CD4-positive, alpha-beta T cell treated with Interleukin-4 for 4 hours (primary cell): ENCODE measurements around the gene BCL11A.

Experiments
- DNase-seq: peaks from one replicate; pipeline ENCODE4 v3.0.0-alpha.2; 2020

BCL11A gene

DNA sequence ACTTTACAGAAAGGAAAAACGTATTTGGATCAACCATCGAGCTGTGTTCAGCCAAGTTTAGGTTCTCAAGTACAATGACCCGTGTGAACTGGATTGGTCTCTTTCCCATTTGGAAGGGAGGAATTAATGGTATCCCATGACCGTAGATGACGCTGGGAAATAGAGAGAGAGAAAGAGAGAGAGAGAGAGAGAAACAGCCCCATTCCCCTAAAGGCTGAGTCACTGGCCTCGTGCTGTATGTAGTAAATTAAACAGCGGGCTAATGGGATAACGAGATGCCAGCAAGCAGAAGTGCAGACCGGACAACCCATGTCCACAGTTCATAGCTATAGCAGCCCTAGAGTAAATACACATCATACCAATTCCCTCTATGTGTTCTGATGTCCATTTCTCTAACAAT lies 99.6 kb downstream of the BCL11A start:
- no peak for DNase-seq

DNA sequence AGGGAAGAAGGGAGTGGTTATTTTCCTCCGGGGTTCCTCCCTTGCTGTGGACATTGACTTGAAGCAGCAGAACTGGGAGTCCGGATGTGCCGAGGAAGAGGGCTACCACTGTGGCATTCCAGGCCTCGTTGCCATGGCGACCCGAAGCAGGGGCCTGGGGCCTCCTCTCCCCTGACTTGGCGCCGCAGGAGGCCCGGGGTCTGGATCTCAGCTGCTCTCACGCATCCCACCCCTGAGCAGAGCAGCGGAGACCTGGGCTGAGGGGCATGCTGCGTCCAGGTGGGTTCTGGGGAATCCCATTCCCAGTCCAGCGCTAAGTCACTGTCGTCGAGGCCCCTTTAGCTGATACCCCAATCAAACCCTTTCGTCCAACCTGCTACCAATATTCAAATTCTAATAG lies 100.2 kb downstream of the BCL11A start:
- no peak for DNase-seq

DNA sequence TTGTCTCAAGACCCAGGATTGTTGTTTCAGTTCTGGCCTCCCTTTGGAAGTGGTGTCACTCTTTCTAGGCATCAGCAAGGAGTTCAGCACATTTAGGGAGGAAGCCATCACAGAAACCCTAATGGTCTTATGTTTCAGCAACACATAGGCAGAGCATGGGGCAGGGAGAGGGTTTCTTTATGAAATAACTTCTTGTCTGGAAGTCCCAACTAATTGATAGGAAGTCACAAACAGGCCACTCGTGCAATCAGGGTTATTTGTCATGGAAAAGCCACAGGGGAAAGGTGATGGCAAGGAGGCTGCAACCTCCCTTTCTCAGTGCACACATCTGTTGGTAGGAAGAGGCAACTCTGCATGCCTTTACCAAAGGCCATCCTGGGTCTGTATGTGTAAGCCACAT lies 103.0 kb downstream of the BCL11A start:
- DNase-seq: no peak

DNA sequence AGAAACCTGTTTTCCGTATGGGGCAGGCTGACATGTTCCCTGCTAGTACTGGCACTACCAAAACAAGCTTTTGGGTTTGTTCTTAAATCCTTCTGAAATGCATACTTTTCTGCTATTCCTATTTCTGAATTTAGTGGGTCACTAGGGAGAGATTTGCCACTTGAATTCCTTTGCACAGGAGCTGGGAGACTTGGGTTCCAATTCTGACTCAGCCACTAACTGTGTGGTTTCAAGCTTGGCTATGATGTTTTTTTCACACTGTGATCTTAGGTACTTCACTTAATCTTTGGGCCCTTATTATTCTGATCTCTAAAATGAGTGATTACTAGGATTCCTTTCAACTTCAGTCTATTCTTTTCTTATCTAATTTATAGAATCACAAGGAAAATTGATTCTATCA lies 105.5 kb downstream of the BCL11A start:
- DNase-seq: no peak

DNA sequence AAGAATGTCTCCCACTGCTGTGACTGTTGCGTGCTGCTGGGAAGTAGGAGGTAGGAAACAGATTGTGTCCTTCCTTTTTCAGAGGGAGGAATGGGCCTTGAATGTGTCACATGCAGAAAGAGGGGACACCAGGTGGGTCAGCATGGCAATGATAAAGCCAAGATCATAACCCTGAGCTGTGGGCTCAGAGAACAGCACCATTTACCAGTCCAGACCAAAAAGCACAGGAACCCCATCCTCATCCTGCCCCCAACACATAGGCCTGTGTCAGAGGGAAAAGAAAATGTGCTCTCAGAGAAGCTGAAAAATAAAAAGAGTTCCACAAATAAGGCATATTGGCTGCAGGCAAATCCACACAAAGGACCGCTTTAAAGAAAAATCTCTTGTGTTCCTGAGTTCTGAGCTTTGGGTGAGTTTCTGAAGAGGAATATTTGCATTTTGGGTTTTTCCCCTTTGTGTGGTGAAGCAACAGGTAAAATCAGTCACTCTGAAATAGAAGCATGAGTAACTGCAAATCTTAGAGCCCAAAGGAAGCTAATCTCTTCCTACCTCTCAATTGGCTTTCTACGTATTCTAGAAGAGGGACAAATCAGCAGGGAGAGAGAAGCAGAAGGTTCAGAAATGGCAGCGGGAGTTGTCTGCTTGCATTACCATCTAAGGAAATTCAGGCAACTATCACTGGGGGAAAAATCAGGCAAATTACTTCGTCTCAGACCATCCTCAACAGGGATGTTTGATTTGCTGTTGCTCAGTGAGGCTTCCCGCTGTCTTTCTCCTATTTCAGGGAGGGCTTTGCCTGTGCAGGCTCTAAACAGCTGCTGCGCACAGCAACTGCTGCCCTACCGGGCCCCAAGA lies 106.8 kb downstream of the BCL11A start:
- no peak for DNase-seq

DNA sequence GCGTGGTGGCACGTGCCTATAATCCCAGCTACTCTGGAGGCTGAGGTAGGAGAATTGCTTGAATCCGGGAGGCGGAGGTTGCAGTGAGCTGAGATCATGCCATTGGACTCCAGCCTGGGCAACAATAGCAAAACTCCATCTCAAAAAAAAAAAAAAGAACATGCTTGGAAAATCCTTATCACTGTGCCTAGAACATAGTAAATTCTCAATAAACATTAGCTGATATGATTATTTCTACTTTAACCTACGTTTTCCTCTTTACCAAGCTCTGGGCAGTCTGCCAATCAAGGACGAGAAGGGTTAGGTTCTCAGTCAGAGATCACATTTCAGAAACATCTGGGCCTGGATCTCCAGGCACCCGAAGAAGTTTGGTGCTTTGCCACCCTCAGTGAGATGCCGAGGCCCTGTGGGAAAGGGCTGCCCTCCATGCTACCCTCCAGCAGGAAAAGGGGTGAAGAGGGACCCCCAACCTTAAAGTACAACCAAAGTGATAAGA lies 107.7 kb downstream of the BCL11A start:
- DNase-seq: no peak

DNA sequence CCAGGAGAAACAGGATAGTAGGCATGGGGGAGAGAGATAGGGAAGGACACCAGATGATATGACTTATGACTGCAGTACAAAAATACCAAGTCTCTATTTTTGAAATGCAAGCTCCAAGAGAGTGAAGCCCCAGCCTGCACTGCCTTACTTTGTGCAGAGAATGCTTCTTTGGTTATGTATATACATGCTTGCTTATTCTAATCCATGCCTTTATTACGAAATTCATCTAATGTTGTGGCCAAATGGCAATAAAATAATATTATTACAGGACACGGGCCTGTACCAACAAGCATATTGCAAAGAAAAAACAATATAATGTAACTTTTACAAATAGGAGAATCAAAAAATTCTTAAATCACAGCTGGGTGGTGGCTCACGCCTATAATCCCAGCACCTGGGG lies 110.8 kb downstream of the BCL11A start:
- DNase-seq: no peak

DNA sequence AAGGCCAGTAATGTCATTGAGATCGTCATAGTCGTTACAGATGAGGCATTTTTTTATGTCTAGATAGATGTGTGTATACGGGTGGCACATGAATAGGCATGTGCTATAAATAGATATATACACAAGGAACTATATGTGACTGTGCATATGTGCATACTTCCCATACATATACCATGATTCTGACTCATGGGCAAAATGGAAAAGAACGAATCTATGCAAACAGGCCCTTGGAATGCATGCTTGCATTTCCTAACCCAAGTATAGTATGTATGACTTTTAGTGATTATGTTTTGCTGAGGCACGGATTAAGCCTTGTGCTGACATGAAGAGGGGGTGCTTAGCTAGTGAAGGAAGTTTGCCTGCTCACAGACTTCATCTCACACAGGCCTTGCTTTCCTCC lies 111.7 kb downstream of the BCL11A start:
- no peak for DNase-seq

DNA sequence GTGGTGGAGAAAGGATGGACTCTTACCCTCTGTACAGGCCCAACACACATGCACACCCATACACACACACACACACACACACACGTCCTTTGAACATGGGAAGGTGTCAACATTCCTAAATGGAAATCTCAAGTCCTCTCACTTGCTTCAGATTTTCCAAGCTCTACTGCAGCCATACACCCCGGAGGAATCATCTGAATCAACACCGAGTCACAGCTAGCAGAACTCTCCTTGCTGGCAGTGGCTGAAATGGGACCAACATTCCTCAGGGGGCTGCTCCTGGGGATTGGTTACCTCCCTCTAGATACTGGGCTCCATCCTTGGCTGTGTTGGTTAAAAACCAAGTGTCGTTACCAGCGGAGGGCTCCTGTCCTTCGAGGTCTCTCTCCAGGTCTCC lies 112.7 kb downstream of the BCL11A start:
- no peak for DNase-seq

DNA sequence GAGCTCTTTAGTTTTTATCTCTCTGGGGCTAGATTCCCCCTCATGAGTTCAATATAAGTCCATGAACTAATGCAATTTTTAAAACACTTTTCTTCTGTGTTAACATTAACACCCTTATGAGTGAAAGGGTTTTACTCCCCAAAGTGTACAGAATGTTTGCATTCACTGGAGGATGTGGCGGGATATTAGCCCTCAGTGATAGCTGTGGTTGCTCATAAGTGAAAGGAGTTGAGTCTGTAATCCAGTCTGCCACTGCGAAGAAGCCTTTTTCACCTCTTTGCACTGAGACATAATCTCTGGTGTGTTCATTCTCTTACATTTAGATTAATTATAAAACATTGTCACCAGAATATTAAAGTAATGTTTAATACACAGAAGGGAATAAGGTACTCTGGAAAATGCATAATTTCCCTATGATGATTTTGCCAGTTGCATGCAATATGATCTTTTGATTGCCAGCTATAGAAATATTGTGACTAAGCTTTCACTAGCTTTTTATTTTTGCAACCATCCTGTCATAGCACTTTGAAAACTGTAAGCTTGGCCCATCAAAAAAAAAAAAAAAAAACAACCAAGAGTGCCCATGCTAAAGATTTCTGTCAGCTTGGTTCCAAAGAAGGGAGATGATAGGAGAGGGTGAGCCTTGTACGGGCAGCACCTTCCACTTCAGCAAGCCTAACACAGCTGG lies 113.2 kb downstream of the BCL11A start:
- no peak for DNase-seq

DNA sequence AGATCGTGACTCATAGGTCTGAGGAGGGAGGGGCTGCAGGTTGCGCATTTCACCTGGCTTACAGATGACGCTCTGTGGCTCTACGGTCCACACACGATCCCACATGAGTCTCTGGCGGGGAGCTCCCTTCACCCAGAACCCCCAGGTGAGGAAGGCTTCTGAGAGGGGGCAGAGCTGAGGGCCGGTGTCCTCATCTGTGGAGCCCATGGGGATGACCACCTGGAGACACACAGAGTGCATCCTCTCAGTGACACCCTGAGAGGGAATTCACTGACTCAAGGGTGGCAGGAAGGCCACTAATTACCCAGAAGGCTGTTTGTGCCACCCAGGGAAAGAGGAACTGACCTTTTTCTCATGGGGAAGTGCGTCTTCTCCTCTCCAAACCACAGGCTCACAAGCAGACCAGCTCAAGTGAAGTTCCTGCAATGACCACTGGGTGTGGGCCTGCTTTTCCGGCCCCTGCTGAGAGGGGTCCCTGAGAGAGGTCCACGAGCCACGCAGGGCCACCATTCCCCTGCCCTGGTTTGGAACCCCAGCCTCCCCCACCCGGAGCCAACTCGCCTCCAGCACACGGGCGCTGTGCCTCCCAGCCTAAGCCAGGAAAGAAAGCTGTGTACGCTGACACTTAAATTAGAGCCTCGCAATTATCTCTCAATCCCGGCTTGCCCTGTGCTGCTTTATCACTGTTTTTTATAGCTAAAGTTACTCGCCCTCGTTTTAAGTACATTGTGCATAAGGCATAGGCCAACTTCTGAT lies 114.1 kb downstream of the BCL11A start:
- DNase-seq: peak; percentile 20

DNA sequence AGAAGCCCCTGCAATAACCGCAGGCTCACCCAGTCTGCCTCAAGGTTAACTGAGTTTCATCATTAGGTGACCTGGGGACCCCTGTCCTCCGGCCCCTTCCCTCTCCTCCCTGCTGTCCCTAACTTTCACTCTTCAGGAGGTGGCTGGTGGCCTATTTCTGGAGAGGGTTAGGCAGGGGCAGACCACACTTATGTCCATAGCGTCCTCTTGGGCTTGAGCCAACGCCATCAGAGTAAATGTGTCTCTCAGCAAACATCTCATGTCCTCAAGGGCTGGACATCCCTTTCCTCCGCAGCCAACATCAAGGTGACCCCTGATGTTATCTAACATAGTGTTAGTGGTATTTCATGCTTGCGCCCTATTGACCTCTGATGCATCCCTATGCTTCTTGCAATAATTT lies 114.8 kb downstream of the BCL11A start:
- DNase-seq: no peak

DNA sequence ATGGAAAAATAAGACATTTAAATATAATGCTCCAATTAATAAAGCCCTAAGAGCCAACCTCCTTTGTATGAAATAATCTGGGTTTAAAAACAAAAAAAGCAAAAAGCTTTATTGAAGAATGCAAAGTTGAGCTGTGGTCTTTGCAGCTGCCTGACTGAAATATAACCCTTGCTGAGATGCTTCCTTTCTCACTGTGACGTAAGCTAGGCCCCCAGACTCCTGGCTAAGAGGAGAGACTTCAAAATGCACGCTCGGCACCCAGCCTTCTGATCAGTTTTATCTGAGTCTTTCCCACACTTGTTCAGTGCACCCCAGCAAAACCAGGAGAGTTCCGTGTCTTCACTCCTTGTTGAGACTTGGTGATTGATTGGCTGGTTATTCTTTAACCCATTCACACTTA lies 115.3 kb downstream of the BCL11A start:
- DNase-seq: no peak

DNA sequence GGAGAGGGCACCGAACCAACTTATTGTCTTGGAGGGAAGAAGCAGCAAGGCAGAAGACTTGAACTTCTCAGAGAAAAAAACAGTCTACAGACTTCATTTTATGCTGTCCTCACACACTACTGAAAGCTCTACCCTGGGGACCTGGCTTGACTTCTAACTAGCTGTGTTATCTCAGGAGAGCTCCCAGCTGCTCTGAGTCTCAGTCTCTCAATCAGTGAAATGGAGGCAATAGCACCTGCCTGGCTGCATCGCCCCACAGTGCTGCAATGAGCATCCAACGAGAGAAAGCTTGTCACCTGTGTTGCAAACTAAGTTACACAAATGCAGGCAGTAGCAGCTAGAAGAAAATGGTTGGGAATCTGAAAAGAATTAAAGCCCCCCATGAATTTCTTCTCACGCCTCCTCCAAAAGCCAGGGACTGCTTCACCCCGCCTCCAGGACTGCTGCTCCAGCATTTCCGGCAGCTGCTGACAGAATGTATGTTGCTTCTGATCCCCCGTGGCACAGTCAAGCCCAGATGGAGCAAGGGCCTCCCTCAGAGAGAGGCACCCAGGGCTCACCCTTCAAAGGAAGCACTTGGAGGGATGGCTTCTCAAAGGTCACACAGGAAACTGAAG lies 116.3 kb downstream of the BCL11A start:
- DNase-seq: no peak

DNA sequence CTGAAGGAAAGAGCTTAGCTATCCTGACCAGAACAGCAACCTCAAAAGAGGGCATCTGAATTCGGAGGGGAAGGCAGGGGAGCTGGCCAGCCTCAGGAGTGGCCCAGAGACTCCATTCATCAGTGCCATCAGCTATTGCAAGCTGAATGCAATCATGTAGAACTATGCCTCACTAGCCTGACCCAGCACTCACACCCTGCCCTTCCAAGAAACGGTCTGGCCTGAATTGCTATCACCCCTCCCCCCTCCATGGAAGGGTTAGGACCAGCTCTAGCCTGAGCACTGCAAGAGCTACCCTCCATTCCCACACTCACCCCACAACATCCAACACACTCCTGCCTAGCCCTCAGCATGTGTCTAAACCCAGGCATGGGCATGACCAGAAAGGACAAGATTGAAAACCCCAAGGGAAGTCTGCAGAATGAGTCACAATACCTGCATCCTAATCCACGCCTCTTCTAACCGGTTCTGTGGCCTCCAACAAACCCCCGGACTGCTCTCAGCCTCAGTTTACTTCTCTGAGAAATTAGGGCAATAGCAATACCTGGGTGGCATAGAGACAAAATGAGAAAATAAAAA lies 120.3 kb downstream of the BCL11A start:
- no peak for DNase-seq

DNA sequence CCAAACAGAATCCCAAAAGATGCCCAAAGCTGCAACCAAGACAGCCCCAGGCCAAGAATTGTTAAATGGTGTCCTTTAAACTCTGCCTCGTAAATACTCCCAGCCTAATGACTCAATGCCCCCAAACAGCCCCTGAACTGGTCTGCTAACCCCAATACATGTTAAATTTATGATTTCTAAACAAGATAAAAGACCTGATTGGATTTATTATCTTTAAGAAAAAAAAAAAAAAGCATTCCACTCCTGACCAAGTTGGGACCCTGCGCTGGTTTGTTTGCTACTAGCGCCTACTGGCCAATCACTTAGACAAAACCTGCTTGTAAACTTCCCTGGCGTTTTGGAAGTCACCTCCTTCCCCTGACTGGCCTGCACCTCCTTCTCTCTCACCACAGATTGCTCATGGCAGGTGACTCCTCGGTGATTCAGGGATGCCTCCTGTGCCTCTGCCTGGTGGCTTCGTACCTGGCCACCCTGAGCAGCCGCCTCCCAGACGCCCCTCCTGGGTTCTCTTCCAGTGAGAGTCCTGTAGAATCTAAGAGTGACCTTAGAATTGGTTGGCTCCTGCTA lies 121.3 kb downstream of the BCL11A start:
- no peak for DNase-seq

DNA sequence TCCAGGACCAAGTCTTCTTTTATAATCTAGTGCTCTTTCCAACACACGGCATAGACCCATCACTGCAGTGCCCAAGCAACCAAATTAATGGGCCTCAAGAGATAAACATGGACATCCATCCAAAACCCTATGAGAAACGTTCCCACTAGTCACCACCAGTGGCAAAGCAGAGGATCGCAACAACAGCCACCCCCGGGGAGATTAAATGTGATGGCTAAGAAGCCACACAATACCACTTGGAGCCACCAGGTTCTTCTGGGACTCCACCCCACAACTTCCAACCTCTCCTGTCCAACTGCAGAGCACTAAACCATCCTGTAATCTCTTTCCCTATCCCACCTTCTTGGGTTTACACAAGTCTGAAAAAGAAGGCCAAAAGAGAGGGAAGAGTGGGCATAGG lies 123.8 kb downstream of the BCL11A start:
- DNase-seq: no peak

DNA sequence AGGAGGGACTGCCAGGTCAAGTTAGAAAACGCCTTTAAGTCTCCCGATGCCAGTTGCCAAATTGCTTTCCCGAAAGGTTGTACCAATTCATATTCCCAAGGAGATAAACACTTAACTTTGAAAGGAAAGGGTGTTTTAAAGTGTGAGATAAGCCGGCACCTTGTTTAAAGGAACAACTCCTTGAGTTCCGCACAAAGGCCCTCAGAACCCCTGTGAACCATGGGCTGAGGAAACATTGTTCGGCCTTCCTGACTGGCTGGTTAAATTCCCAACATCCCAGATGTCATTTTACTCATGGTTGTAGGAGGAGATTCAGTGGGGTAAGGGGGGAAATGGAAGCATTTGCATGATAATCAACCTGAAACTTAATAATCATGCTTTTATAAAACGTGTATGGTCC lies 126.6 kb downstream of the BCL11A start:
- no peak for DNase-seq

DNA sequence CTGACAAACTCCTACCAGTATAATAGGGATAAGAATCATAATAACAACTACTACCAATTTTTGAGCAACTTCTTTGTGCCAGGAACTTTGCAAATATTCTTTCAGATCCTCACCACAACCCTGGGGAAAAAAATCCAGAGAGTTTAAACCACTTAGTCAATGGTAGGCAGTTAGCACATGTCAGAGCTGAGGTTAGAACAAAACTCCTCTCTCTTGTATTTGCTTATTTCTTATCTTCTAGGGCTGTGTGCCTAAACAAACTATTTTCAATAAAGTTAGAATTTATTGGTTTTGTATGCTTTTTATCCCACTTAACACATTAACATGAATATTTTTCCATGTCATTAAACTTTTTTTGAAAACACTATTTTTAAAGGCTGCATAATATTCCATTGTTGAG lies 127.1 kb downstream of the BCL11A start:
- no peak for DNase-seq

DNA sequence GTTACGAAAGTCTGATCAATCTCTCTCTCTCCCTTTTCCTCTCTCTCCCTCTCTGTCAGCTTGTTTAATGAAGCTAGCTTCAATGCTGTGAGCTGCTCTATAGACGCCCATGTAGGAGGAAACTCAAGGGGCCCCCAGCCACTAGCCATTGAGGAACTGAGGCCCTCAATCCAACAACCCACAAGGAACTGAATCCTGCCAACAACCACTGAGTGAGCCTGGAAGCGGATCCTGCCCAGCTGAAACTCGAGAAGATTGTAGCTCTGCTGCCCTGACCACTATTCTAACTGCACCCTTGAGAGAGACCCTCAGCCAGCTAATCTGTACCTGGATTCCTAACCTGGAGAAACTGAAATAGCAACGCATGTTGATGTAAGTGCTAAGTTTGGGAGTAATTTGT lies 129.2 kb downstream of the BCL11A start:
- no peak for DNase-seq

DNA sequence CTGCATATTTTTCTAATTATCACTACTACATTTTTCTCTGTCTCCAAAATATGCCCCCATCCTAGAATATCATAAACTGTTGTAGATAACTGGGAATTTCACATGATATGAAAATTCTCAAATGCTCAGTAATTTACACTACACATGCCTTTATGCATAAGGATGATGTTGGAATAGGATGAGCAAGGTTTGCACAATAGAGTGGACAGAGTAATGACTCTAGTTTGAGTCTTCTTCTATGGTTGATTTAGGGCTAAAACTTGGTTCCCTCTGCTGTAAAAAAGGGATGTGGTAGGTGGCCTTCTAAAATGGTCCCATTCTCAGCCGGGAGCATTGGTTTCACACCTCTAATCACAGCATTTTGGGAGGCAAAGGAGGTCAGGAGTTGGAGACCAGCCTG lies 129.9 kb downstream of the BCL11A start:
- DNase-seq: no peak

DNA sequence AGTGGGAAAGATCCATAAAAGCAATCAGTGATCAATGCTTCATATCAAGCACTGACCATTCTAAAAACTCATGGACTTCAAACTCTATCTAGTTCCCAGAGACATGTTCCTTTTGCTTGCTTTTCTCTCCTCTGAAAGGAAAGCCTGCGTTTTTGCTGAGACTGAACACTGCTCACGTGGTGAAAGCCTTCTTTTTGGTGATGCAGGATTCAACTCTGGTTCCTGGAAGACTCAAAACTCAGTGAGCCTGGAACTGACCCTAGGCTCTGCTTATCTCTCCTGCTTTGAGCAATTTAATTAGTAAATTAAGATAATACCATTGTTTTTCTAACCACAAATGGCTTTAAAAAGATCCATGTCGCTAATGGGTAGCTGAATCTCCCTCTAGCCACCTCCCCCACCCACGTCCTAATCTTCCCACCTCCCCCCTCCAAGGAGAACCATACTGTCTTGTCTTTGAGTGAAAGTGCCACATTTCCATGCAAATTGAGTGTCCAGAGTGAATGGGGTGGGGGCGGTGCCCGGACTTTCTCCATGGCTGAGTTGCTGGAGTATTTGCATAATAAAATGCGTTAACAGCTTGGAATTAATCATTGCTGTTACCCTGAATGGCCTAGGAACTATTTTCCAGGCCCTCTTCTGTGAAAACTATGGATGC lies 130.5 kb downstream of the BCL11A start:
- no peak for DNase-seq
